Spleen (tissue), 7 donors: ENCODE results near the gene OXNAD1.

Experiments used
- CTCF ChIP-seq, 11 experiments: fragments of 200-600 bp in 7 of 11; fragments of 450-650 bp in 4 of 11; sonication (generic) in 4 of 11; IDR thresholded peaks in 8 of 11; conservative IDR thresholded peaks in 3 of 11; 1 replicate in 7 of 11; 2 replicates in 4 of 11; pipeline versions ENCODE4 v1.4.0 to v1.8.0; 2016 to 2021; ENCODE audit warnings: antibody characterized with exemption in 11 of 11, inconsistent platforms in 4 of 11, mild to moderate bottlenecking in 1 of 11
- POLR2A ChIP-seq, 3 donors: fragments of 450-650 bp; IDR thresholded peaks; one replicate each; pipeline ENCODE4 v1.5.1; 2017; ENCODE audit warnings: antibody characterized with exemption in 3 of 3, mild to moderate bottlenecking in 1 of 3
- donor health status: DM: no; HTN: no; CAD: no; lungs with moderate emphysema.
- donor health status: DM: no; HTN: no; CAD: no.
- donor health status: DM: no; HTN: no; CAD: no.

GRCh38 chr3:16320711-16321110 is 55.7 kb downstream of the OXNAD1 start:
- TF ChIP-seq POLR2A (IDR thresholded peaks at IDR 0.05), result no peak
- no peak for TF ChIP-seq CTCF (IDR thresholded peaks at IDR 0.05 in 8 of 11, conservative IDR thresholded peaks at IDR 0.05 in 3 of 11)
